ENCODE data around the gene ZDHHC17. TPM values are rescaled to one million over a fixed set of nuclear protein-coding genes. Genes with fewer than 3 reads are reported as not detected.

Gene ZDHHC17
- total and polyA plus RNA-seq, 4 donors: 5.4 to 52.2 (median 35.1) TPM

- H3K27me3 ChIP-seq (ENCODE audit: control insufficient read depth in 1 of 2, insufficient read depth in 2 of 2, low read length in 1 of 2): no peaks in the 10 kb centered on the region
- no peaks in the 10 kb centered on the region for H3K9me3 ChIP-seq (ENCODE audit: control insufficient read depth, low read length)
- no peak for DNase-seq
- no peak overlapping the region for H3K4me3 ChIP-seq (ENCODE audit: low read length in 2 of 2)
- ATAC-seq (ENCODE audit: low FRiP score): no peak
- peak overlapping the region in 1 of 2 donors; percentile 8 for H3K27ac ChIP-seq (ENCODE audit: low read depth in 1 of 2, low read length in 2 of 2)
- H3K36me3 ChIP-seq (ENCODE audit: control insufficient read depth in 1 of 2, insufficient read depth in 2 of 2, low read length in 1 of 2): peaks cover 0 to 2% of the 10 kb centered on the region in 2 donors
- H3K4me1 ChIP-seq (ENCODE audit: control insufficient read depth in 1 of 2, insufficient read depth in 2 of 2, low read length in 2 of 2): peaks cover 1 to 5% of the 10 kb centered on the region in 2 donors
- intact Hi-C loops (cut with DNase I): no loop called here
- 83 to 86% methylated on average over 2 of the region's 2 CpGs for WGBS, 2 donors
These were observed 107.2 kb downstream of the ZDHHC17 start for GRCh38 chr12:76871082-76871481.

GRCh38 chr12:76871742-76872141, 107.8 kb downstream of the ZDHHC17 start:
- 4 to 12% methylated on average over 3 of the region's 3 CpGs for WGBS, 2 donors
- H3K4me3 ChIP-seq (ENCODE audit: low read length in 2 of 2): peak overlapping the region in 1 of 2 donors; percentile 48
- DNase-seq (no peak), ATAC-seq (ENCODE audit: low FRiP score) (no peak)
- no peaks in the 10 kb centered on the region for H3K27me3 ChIP-seq (ENCODE audit: control insufficient read depth in 1 of 2, insufficient read depth in 2 of 2, low read length in 1 of 2)
- peaks cover 1 to 5% of the 10 kb centered on the region in 2 donors for H3K4me1 ChIP-seq (ENCODE audit: control insufficient read depth in 1 of 2, insufficient read depth in 2 of 2, low read length in 2 of 2)
- intact Hi-C loops (cut with DNase I): no loop called here
- no peak overlapping the region for H3K27ac ChIP-seq (ENCODE audit: low read depth in 1 of 2, low read length in 2 of 2)
- no peaks in the 10 kb centered on the region for H3K9me3 ChIP-seq (ENCODE audit: control insufficient read depth, low read length)
- H3K36me3 ChIP-seq (ENCODE audit: control insufficient read depth in 1 of 2, insufficient read depth in 2 of 2, low read length in 1 of 2): peaks cover 0 to 2% of the 10 kb centered on the region in 2 donors

- no peak overlapping the region for H3K4me3 ChIP-seq (ENCODE audit: low read length in 2 of 2)
- H3K9me3 ChIP-seq (ENCODE audit: control insufficient read depth, low read length): no peaks in the 10 kb centered on the region
- DNase-seq (no peak), ATAC-seq (ENCODE audit: low FRiP score) (no peak)
- WGBS, 2 donors: 85 to 86% methylated on average over 5 of the region's 5 CpGs
- no peaks in the 10 kb centered on the region for H3K27me3 ChIP-seq (ENCODE audit: control insufficient read depth in 1 of 2, insufficient read depth in 2 of 2, low read length in 1 of 2)
- intact Hi-C loops (cut with DNase I): no loop called here
- peaks cover 0 to 2% of the 10 kb centered on the region in 2 donors for H3K36me3 ChIP-seq (ENCODE audit: control insufficient read depth in 1 of 2, insufficient read depth in 2 of 2, low read length in 1 of 2)
- peaks cover 1 to 5% of the 10 kb centered on the region in 2 donors for H3K4me1 ChIP-seq (ENCODE audit: control insufficient read depth in 1 of 2, insufficient read depth in 2 of 2, low read length in 2 of 2)
- no peak overlapping the region for H3K27ac ChIP-seq (ENCODE audit: low read depth in 1 of 2, low read length in 2 of 2)
These were observed 108.5 kb downstream of the ZDHHC17 start for GRCh38 chr12:76872415-76872814.

GRCh38 chr12:76874027-76874426, 110.1 kb downstream of the ZDHHC17 start:
- Histone ChIP-seq H3K4me1 (ENCODE audit: control insufficient read depth in 1 of 2, insufficient read depth in 2 of 2, low read length in 2 of 2) (peaks cover 1 to 5% of the 10 kb centered on the region in 2 donors), H3K4me3 (ENCODE audit: low read length in 2 of 2) (no peak overlapping the region), H3K27ac (ENCODE audit: low read depth in 1 of 2, low read length in 2 of 2) (no peak overlapping the region), H3K27me3 (ENCODE audit: control insufficient read depth in 1 of 2, insufficient read depth in 2 of 2, low read length in 1 of 2) (no peaks in the 10 kb centered on the region), H3K36me3 (ENCODE audit: control insufficient read depth in 1 of 2, insufficient read depth in 2 of 2, low read length in 1 of 2) (peaks cover 0 to 2% of the 10 kb centered on the region in 2 donors), H3K9me3 (ENCODE audit: control insufficient read depth, low read length) (no peaks in the 10 kb centered on the region)
- ATAC-seq (ENCODE audit: low FRiP score): no peak
- no peak for DNase-seq
- intact Hi-C loops (cut with DNase I): no loop called here
- 15 to 33% methylated on average over 3 of the region's 3 CpGs for WGBS, 2 donors

GRCh38 chr12:76874491-76875190, 110.7 kb downstream of the ZDHHC17 start:
- intact Hi-C loops (cut with DNase I): loop anchor here (5.0 kb wide), 3 partner anchors 43 to 138 kb away; no protein-coding TSS in a partner anchor
- Histone ChIP-seq H3K36me3 (ENCODE audit: control insufficient read depth in 1 of 2, insufficient read depth in 2 of 2, low read length in 1 of 2) (peaks cover 0 to 2% of the 10 kb centered on the region in 2 donors), H3K4me1 (ENCODE audit: control insufficient read depth in 1 of 2, insufficient read depth in 2 of 2, low read length in 2 of 2) (peaks cover 1 to 2% of the 10 kb centered on the region in 2 donors), H3K9me3 (ENCODE audit: control insufficient read depth, low read length) (no peaks in the 10 kb centered on the region), H3K27ac (ENCODE audit: low read depth in 1 of 2, low read length in 2 of 2) (no peak overlapping the region), H3K4me3 (ENCODE audit: low read length in 2 of 2) (no peak overlapping the region), H3K27me3 (ENCODE audit: control insufficient read depth in 1 of 2, insufficient read depth in 2 of 2, low read length in 1 of 2) (no peaks in the 10 kb centered on the region)
- DNase-seq (no peak), ATAC-seq (ENCODE audit: low FRiP score) (no peak)
- WGBS, 2 donors: 60 to 76% methylated on average over 11 of the region's 11 CpGs

- peak overlapping the region in 1 of 2 donors; percentile 32 for H3K27ac ChIP-seq (ENCODE audit: low read depth in 1 of 2, low read length in 2 of 2)
- no peak for DNase-seq
- peaks cover 0 to 5% of the 10 kb centered on the region in 2 donors for H3K4me1 ChIP-seq (ENCODE audit: control insufficient read depth in 1 of 2, insufficient read depth in 2 of 2, low read length in 2 of 2)
- H3K27me3 ChIP-seq (ENCODE audit: control insufficient read depth in 1 of 2, insufficient read depth in 2 of 2, low read length in 1 of 2): no peaks in the 10 kb centered on the region
- ATAC-seq (ENCODE audit: low FRiP score): no peak
- WGBS, 2 donors: 76 to 85% methylated on average over 2 of the region's 2 CpGs
- no peaks in the 10 kb centered on the region for H3K9me3 ChIP-seq (ENCODE audit: control insufficient read depth, low read length)
- H3K36me3 ChIP-seq (ENCODE audit: control insufficient read depth in 1 of 2, insufficient read depth in 2 of 2, low read length in 1 of 2): peaks cover 0 to 2% of the 10 kb centered on the region in 2 donors
- intact Hi-C loops (cut with DNase I): loop anchor here (5.0 kb wide), 3 partner anchors 41 to 136 kb away; no protein-coding TSS in a partner anchor
- peak overlapping the region in 1 of 2 donors; percentile 98 for H3K4me3 ChIP-seq (ENCODE audit: low read length in 2 of 2)
These were observed 112.8 kb downstream of the ZDHHC17 start for GRCh38 chr12:76876696-76877229.

GRCh38 chr12:76878099-76878898, 114.4 kb downstream of the ZDHHC17 start:
- Histone ChIP-seq H3K36me3 (ENCODE audit: control insufficient read depth in 1 of 2, insufficient read depth in 2 of 2, low read length in 1 of 2) (peaks cover 0 to 2% of the 10 kb centered on the region in 2 donors), H3K4me1 (ENCODE audit: control insufficient read depth in 1 of 2, insufficient read depth in 2 of 2, low read length in 2 of 2) (peaks cover 0 to 5% of the 10 kb centered on the region in 2 donors), H3K4me3 (ENCODE audit: low read length in 2 of 2) (peak overlapping the region; percentile 68 to 98), H3K27ac (ENCODE audit: low read depth in 1 of 2, low read length in 2 of 2) (peak overlapping the region; percentile 8 to 89), H3K9me3 (ENCODE audit: control insufficient read depth, low read length) (no peaks in the 10 kb centered on the region), H3K27me3 (ENCODE audit: control insufficient read depth in 1 of 2, insufficient read depth in 2 of 2, low read length in 1 of 2) (no peaks in the 10 kb centered on the region)
- ATAC-seq (ENCODE audit: low FRiP score) (peak; percentile 9), DNase-seq (peak; percentile 51 to 77)
- intact Hi-C loops (cut with DNase I): loop anchor here (5.0 kb wide), 3 partner anchors 39 to 134 kb away; no protein-coding TSS in a partner anchor
- 0% methylated on average over 44 of the region's 44 CpGs for WGBS, 2 donors

- H3K9me3 ChIP-seq (ENCODE audit: control insufficient read depth, low read length): peaks cover 1% of the 10 kb centered on the region
- no peaks in the 10 kb centered on the region for H3K27me3 ChIP-seq (ENCODE audit: control insufficient read depth in 1 of 2, insufficient read depth in 2 of 2, low read length in 1 of 2)
- peak within 1 kb of the TSS; percentile 68 to 98 for H3K4me3 ChIP-seq (ENCODE audit: low read length in 2 of 2)
- peaks cover 0 to 2% of the 10 kb centered on the region in 2 donors for H3K36me3 ChIP-seq (ENCODE audit: control insufficient read depth in 1 of 2, insufficient read depth in 2 of 2, low read length in 1 of 2)
- H3K27ac ChIP-seq (ENCODE audit: low read depth in 1 of 2, low read length in 2 of 2): peak within 1 kb of the TSS; percentile 63 to 89
- ATAC-seq (ENCODE audit: low FRiP score) (peak; percentile 97), DNase-seq (peak; percentile 94 to 97)
- peaks cover 0 to 5% of the 10 kb centered on the region in 2 donors for H3K4me1 ChIP-seq (ENCODE audit: control insufficient read depth in 1 of 2, insufficient read depth in 2 of 2, low read length in 2 of 2)
- intact Hi-C loops (cut with DNase I): loop anchor here (5.0 kb wide), 3 partner anchors 38 to 133 kb away; no protein-coding TSS in a partner anchor
- WGBS, 2 donors: 0 to 1% methylated on average over 68 to 71 of the region's 71 CpGs
These were observed 115.2 kb downstream of the ZDHHC17 start, which contains the start of gene CSRP2 for GRCh38 chr12:76878899-76879709. CSRP2 (minus strand) TSS chr12:76879019; CDS start chr12:76866260, 12,759 bp downstream.
